ENCODE measurements around the gene TNFSF18.
A peak's percentile ranks its signal among the peaks of the same experiment; 100 is the strongest.

The TNFSF18 gene

DNA sequence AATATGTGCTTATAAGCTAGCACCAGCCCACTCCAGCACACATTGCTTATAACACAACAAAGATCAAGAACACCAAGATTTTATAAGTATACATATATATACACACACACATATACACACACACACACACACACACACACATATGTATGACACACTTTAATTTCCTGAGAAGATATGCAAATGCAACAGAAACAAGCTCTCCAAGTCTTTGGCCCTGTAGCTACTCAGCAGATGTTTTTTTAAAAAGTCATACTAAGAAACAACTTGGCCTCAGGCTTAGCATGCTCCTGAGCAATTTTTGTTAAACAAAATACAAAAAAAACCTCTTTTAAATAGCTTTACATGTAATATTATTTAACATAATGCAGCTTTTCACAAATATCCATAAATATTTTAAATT is 11.1 kb downstream of the TNFSF18 start:
- DNase-seq (ENCODE audit: low read depth in 2 of 3, low spot score in 1 of 3): no peak

DNA sequence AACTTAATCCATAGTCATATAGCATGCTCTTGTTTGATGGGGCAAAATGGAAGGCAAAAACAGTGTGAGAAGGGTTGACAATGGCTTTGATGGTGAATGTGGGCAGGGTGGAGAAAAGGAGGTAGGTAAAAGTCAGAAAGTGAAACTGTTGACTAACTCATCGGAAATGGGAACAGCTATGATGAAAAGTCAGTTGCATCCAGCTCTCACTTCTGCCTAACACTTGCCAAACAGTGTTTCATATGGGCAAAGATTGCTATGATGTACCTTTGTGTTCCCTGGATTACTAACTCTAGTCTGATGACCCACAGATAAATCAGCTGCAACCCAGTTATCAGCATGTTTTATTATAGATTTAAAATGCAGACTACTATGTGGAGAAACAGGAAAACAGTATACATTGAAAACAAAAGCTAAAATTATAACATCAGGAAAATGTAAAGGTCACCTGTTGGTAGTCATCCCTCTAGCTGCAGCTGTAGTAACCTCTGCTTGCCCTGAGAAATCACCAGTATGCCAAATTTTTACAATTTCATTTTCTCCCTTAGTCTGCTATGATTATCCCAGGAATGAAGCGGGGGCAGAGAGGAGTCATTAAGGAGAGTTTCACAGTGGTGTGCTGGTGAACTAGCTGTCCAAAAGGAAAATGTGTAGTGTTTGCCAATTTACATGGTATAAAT is 11.7 kb downstream of the TNFSF18 start:
- DNase-seq (ENCODE audit: low read depth in 2 of 3, low spot score in 1 of 3): peak in 1 of 3 donors; percentile 2

DNA sequence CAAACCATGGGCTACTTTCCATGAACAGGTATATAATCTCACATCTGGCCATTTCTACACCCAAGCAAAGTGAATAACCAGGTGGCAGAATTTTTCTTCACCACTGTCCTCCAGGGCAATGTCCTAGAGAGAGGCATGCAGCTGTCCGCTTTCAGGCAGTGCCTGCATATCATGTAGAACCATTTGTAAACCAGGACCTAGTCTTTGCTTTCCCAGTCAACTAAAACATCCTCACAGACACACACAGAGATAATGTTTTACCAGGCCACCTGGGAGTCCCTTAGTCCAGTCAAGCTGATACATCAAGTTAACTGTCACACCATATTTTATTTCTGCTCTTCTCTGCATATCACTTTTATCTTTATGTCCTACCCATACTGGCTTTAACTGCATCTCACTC is 26.2 kb downstream of the TNFSF18 start:
- no peak for DNase-seq (ENCODE audit: low read depth in 2 of 3, low spot score in 1 of 3)

DNA sequence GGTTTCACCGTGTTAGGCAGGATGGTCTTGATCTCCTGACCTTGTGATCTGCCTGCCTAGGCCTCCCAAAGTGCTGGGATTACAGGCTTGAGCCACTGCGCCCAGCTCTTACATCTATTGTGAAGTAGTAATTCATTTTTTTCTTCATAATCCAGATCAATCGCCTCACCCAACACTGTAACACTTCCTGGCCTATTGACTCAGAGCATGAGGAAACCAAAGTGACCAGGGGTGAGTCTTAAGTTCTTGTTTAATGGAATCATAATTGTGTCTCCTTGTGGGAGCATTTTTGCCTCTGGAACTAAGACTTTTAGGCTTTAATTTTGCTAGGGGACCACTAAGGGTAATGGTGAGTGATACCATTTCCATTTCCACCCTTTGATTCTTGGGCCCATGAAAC is 27.4 kb downstream of the TNFSF18 start:
- no peak for DNase-seq (ENCODE audit: low read depth in 2 of 3, low spot score in 1 of 3)

DNA sequence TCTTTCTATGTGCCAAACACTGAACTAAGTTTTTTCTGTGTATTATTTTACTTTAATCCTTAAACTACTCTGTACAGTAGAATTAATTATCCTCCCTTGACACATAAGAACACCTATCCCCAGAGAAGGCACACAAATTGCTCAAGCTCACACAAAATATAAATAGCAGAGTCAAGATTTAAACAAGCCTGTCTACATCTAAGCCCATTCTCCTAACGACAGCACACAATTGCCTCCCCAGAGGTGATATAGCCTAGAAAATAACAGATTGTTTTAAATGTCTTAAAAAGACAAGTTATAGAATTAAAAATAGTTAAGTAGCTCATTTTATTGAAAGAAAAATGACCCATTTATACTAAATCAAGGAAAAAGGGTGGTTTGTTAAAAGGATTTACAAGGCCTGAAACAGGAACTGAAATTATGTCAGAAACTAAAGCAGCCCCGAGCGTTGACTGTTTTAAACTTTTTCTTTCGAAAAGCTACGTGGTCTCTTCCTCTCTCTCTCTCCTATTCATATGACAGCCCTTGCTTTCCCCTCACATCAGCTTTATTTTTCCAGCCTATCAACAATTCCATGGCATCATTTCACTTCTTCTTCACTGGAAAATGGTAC is 30.5 kb downstream of the TNFSF18 start:
- no peak for DNase-seq (ENCODE audit: low read depth in 2 of 3, low spot score in 1 of 3)

DNA sequence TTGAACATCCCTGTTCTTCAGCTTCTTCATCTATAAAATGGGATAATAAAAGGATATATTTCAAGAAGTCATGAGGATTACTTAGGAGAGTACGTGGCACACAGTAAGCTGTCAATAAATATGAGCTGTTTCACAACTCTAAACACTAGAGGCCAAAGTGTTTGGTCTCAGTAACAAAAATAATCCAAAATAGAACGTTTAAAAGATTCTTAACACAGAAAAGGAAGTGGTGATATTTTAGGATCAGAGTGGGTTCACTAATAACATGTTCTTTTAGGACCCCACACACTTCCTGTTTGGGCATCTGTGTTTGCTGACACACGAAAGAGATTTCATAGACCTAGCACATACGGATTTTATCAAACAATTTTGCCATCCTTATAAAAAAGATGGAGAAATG is 32.9 kb downstream of the TNFSF18 start:
- DNase-seq (ENCODE audit: low read depth in 2 of 3, low spot score in 1 of 3): no peak

DNA sequence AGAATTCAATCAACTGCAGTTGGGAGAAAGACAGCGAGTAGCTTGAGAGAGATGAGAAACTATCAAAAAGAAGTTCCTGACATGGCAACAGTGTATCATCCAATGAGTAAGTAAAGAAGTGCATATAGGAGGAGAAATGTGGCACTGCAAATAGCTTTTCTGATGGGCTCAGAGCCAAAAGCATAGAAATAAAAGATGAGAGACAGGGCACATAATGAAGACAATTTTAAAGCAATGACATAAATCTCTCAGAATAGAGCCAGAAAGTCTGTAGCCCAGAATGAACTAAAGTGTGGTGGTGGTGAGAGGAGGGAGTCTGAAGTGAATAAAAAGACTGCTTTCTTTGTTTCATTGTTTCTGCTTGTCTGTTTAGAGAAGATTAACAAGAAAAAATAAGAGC is 34.3 kb downstream of the TNFSF18 start:
- no peak for DNase-seq (ENCODE audit: low read depth in 2 of 3, low spot score in 1 of 3)

DNA sequence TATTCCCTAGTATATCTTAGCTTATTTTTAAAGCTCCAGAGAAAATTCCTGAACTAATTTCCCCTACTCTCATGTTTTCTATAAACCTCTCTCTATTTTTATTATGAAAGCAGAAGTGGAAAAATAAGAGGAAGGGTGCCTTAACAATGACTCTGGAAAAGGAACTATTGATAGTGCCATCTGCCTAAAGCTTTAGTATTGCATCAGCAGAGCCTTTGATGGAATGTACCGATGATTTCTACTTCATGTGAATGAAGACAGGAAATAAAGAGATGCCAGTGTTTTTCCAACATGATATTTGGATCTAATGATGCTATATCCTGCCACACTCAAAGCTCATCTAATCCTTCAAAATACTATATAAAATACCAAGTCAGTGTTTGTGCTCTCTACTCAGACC is 35.1 kb downstream of the TNFSF18 start:
- no peak for DNase-seq (ENCODE audit: low read depth in 2 of 3, low spot score in 1 of 3)

DNA sequence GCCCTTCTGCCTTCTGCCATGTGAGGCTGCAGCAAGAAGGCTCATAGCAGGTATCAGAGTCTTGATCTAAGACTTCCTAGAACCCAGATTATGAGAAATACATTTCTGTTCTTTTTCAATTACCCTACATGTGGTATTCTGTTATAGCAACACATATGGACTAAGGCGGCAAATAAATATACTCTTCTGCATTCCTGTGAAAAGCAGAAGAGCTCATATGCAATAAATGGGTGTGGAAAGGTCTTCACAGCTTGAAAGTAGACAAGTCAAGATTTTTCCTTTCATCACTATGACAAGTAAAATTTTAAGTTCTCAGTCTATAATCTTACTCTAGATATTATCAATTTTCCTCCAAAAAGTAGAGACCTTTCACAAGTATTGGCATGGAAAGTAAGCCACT is 36.6 kb downstream of the TNFSF18 start:
- DNase-seq (ENCODE audit: low read depth in 2 of 3, low spot score in 1 of 3): no peak

DNA sequence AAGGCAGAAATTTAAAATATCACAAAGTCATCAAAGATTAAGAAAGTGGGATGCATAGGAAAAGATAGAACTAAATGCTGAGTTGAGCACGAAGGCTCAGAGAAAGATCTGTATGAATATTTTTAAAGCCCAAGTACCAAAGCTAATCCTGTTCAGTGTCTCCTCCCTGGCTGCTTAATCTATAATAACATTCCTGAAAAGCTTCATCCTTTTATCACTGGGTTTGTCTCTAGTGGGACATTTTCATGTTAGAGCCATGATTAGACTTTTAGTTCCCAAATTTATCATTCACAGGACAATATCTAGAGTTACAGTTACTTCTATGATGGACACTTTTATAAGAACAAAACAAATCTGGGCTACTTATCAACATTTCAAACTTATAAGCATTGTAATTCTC is 38.6 kb downstream of the TNFSF18 start:
- no peak for DNase-seq (ENCODE audit: low read depth in 2 of 3, low spot score in 1 of 3)

DNA sequence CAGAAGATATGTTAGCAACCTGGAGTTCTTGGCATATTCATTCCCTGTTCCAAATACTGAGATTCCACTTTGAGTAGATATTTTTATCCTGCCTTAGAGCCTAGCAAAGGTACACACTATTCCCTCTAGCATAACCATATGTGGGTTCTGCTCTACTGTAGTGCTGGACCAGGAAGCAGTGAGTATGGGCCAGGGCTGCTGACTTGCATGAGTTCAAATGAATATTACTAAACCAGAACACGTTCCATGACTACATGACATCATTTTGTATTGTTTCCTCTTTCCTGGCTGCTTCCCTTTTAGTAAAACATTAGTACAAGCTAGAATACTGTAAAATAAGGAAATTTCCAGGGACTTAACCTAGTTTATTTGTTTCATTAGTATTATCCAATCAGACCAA is 41.1 kb downstream of the TNFSF18 start:
- DNase-seq (ENCODE audit: low read depth in 2 of 3, low spot score in 1 of 3): no peak

DNA sequence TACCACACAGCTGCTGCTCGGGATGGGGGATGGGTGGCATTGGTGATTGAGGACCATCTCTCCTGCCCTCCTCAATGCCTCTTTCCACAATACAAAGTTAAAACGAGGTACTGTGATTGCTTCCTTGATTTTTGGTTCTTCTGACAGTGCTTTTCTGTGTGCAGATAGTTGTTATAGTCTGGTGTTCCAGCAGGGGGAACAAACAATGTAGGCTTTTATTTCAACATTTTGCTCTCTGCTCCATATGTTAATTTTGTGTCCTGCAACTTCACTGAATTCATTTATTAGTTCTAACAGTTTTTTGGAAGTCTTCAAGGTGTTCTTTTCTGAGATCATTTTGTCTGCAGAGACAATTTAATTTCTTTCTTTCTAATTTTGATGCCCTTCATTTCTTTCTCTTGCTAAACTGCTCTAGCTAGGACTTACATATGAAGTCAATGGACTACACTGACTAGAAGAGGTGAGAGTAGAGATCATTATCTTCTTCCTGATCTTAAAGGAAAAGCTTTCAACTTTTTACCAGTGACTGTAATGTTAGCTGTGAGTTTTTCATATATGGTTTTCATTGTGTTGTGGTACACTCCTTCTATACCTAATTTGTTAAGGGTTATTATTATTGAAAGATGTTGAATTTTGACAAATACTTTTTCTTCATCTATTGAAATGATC is 45.4 kb downstream of the TNFSF18 start:
- no peak for DNase-seq (ENCODE audit: low read depth in 2 of 3, low spot score in 1 of 3)

DNA sequence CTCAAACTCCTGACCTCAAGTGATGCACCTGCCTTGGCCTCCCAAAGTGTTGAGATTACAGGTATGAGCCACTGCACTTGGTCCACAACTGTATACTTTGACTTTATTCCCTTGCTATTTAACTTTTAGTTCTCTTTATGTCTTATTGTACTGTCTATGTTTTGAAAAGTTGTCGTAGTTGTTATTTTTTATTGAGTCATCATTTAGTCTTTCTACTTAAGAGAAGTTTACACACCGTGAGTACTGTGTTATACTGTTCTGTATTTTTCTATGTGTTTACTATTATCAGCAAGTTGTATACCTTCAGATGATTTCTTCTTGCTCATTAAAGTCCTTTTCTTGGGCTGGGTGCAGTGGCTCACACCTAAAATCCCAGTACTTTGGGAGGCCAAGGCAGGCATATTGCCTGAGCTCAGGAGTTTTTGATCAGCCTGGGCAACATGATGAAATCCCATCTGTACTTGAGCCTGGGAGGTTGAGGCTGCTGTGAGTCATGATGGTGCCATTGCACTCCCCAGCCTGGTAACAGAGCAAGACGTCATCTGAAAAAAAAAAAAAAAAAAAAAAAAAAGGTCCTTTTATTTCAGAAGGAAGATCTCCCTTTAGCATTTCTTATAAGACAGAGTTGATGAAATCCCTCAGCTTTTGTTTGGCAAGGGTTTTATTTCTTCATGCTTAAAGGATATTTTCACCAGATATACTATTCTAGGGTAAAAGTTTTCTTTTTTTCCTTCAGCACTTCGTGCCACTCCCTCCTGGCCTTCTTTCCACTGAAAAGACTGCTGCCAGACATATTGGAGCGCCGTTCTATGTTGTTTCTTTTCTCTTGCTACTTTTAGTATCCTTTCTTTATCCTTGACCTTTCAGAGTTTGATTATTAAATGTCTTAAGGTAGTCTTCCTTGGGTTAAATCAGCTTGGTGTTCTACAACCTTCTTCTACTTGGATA is 47.6 kb downstream of the TNFSF18 start:
- DNase-seq (ENCODE audit: low read depth in 2 of 3, low spot score in 1 of 3): no peak

DNA sequence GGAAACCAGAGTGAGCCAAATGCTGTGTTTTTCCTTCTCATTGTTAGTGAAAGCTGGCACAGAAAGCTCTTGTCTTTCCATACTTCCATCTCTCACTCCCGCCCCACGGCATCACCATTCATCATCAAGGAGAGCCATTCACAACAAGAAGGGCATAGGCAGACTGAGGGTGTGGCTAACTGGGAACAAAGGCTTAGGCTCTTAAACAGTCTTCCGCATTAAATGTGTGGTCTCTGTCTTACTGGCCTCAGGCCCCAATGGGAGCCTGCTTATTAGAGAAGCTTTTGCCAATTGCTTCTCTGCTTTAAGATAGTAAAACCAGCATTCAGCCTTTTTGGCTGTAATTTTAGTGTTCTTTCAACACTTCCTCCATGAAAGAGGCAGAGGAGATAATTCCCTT is 51.4 kb downstream of the TNFSF18 start:
- DNase-seq (ENCODE audit: low read depth in 2 of 3, low spot score in 1 of 3): no peak

DNA sequence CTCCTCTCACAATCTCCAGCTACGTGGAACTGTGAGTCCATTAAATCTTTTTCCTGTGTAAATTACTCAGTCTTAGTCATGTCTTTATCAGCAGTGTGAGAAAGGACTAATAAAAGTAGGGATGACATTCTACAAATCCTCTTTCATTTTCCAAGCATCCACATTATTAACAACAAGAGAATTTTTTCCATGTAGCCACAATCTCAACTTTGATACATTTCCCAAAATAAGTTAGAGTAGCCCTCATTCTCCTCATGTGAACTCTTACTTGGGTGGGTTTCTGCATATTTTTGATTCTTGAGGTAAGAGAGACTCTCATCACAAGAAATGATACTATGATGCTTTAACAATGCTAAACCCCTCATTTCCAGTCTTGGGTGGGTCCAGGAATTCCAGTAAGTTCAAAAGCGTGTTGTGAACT is 52.8 kb downstream of the TNFSF18 start:
- DNase-seq (ENCODE audit: low read depth in 2 of 3, low spot score in 1 of 3): no peak

DNA sequence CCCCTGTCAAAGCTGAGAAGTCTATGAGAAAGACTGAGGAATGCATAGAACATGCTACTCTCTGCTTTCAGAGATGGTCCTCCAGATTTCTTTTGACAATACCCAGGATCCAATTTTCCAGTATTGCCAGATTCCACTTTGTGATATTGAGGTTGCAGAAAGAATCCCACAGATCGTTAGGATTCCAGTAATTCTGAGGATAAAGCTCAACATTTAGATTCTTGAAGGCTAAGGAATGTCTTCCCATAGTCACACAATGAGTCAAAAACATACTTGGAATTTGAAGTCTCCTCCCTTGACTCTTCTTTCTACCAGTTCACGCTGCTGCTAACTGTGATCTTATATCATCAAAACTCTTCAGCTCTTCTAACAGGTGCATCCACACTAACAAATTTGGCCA is 57.1 kb downstream of the TNFSF18 start:
- DNase-seq (ENCODE audit: low read depth in 2 of 3, low spot score in 1 of 3): no peak

DNA sequence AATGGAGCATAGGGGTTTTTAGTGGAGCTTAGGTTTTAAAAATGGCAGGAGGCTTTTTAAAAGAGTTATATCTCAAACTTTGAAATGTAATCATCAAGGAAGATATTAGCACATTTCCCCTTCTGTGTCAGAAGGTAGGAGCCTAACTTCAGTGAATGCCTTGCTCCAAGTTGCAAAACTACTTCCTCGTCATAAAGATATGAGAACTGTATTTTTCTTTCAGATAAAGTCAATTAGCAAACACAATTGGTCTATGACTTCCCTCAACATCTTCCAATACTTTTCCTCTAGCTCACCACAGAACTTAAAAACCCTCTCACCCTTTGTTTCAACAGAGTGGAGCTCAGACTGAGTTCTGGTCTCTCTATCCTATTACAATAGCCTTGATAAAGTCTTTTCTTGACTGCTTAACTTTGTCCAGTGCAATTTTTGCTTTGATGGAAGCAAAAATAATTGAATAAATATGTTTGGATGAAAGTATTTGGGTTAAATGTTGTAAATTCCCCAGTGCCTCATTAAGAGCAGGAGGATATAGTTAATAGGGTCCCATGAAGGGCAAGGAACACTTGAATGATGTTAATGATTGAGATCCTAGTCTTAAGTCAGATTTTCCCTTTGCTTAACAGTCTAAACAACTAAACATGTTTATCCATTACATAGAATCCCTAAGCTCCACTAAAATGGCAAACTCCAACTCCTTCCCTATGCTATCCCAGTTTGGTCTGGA is 58.9 kb downstream of the TNFSF18 start:
- DNase-seq (ENCODE audit: low read depth in 2 of 3, low spot score in 1 of 3): no peak

DNA sequence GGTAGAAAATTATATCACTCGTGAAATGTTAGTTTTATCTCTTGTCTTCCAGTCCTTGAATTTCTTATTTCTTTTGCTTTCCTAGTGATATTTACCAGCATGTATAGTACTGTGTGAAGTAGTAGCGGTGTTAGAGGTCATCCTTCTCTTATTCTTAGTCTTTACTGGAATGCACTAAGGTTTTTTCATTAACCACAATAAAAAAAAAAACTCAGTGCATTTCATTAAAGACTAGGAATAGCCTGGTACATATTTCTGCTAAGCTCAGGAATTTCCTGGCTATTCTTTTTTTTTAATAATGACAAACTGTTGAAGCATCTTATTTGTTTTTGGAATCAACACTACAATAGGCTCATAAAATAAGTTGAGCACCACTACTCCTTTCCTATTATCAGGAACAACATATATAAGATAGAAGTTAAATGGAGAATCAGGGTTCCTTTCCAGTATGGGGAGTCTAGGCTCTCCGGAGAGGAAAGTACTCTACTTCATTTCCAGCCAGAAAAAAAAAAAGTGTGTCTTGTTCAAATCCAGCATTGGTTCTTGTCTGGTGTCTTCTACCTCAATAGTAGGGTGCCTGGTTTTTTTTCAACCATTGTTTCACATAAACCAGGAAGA is 60.0 kb downstream of the TNFSF18 start:
- DNase-seq (ENCODE audit: low read depth in 2 of 3, low spot score in 1 of 3): no peak

Data from stimulated activated CD4-positive, alpha-beta T cell treated with anti-CD3 and anti-CD28 coated beads, Interleukin-12 subunit alpha, Interleukin-12 subunit beta, amount 100 ng/mL, for 48 hours (primary cell).